IMR-90 (cell line): Measurements from ENCODE around the gene ADISSP. TPM values are rescaled to one million over a fixed set of nuclear protein-coding genes. Genes with fewer than 3 reads are reported as not detected.

ENCODE experiments used
- ATAC-seq: fragments of 200-7000 bp; cut with Tn5 transposase; 2 replicates; pipeline ENCODE4 v1.9.1; 2020; ENCODE audit warnings: low read depth, mild to moderate bottlenecking, moderate library complexity
- BruUV-seq: library from RNA; stranded (reverse); fragments of 400-500 nt; replicated peaks from 2 replicates; lab custom pipeline; 2021; lab: Mats Ljungman, UMichigan
- CTCF ChIA-PET: fragments of 300-600 bp; formaldehyde crosslinking; extraction: SDS; loops from one replicate; lab custom pipeline; 2021; ENCODE audit warnings: antibody characterized with exemption; lab: Yijun Ruan, JAX
- POLR2A ChIA-PET: fragments of 300-600 bp; sonication (Branson Sonifier 250); formaldehyde crosslinking; loops from one replicate; lab custom pipeline; 2022; ENCODE audit warnings: antibody characterized with exemption; ENCODE audit not compliant: unreplicated experiment; lab: Charles Lee
- DNase-seq: peaks from one replicate; pipeline ENCODE4 v3.0.0; 2013
- H2AFZ ChIP-seq: replicated peaks from 2 replicates; pipeline ENCODE3; 2013; ENCODE audit warnings: low read length, mild to moderate bottlenecking; ENCODE audit not compliant: poor library complexity
- H2AK5ac ChIP-seq: 2 replicates; pipeline ENCODE4 v1.6.1; 2013; ENCODE audit warnings: low read depth, low read length, inconsistent platforms
- H2AK9ac ChIP-seq: replicated peaks from 2 replicates; pipeline ENCODE3; 2013; ENCODE audit warnings: mild to moderate bottlenecking, low read depth, low read length, moderate library complexity; ENCODE audit not compliant: poor library complexity
- H2BK120ac ChIP-seq: 2 replicates; pipeline ENCODE4 v1.6.1; 2013; ENCODE audit warnings: low read depth, low read length, inconsistent platforms
- H2BK15ac ChIP-seq: 3 replicates; pipeline ENCODE4 v1.6.1; 2013; ENCODE audit warnings: low read depth, low read length, inconsistent platforms
- H2BK20ac ChIP-seq: 2 replicates; pipeline ENCODE4 v1.6.1; 2013; ENCODE audit warnings: low read depth, mild to moderate bottlenecking, inconsistent platforms, low read length, moderate library complexity
- H2BK5ac ChIP-seq: 2 replicates; pipeline ENCODE4 v1.6.1; 2013; ENCODE audit warnings: mild to moderate bottlenecking, low read depth, low read length, inconsistent platforms; ENCODE audit not compliant: poor library complexity, severe bottlenecking
- H3K14ac ChIP-seq: replicated peaks from 2 replicates; pipeline ENCODE4 v1.6.1; 2013; ENCODE audit warnings: low read depth, low read length, inconsistent platforms
- H3K18ac ChIP-seq: 2 replicates; pipeline ENCODE4 v1.6.1; 2013; ENCODE audit warnings: low read depth, low read length, control low read depth
- H3K23ac ChIP-seq: 2 replicates; pipeline ENCODE4 v1.6.1; 2013; ENCODE audit warnings: low read depth, low read length, inconsistent platforms
- H3K27ac ChIP-seq: 2 replicates; pipeline ENCODE4 v1.5.1; 2013; ENCODE audit warnings: mild to moderate bottlenecking, control low read depth, low read length; ENCODE audit not compliant: insufficient read depth
- H3K27me3 ChIP-seq: 2 replicates; pipeline ENCODE4 v1.6.1; 2013; ENCODE audit warnings: low read length; ENCODE audit not compliant: control insufficient read depth, insufficient read depth
- H3K36me3 ChIP-seq: 2 replicates; pipeline ENCODE4 v1.6.1; 2013; ENCODE audit warnings: low read length, mixed read lengths; ENCODE audit not compliant: control insufficient read depth, insufficient read depth
- H3K4ac ChIP-seq: 2 replicates; pipeline ENCODE4 v1.6.1; 2013; ENCODE audit warnings: low read depth, low read length, inconsistent platforms
- H3K4me1 ChIP-seq: 2 replicates; pipeline ENCODE4 v1.6.1; 2013; ENCODE audit warnings: low read length, mixed read lengths; ENCODE audit not compliant: control insufficient read depth, insufficient read depth
- H3K4me2 ChIP-seq: 2 replicates; pipeline ENCODE4 v1.6.1; 2013; ENCODE audit warnings: low read depth, mild to moderate bottlenecking, control low read depth, low read length, moderate library complexity
- H3K4me3 ChIP-seq: 2 replicates; pipeline ENCODE4 v1.5.1; 2013; ENCODE audit warnings: low read depth, mild to moderate bottlenecking, control low read depth, low read length, moderate library complexity; ENCODE audit not compliant: insufficient read depth
- H3K56ac ChIP-seq: 2 replicates; pipeline ENCODE4 v1.6.1; 2013; ENCODE audit warnings: low read length, inconsistent platforms; ENCODE audit not compliant: insufficient read depth; ENCODE audit errors: extremely low read depth
- H3K79me1 ChIP-seq, 2 experiments: 2 replicates each; pipeline ENCODE4 v1.6.1; 2013; ENCODE audit warnings: low read length in 2 of 2, inconsistent platforms in 1 of 2, low read depth in 1 of 2
- H3K9ac ChIP-seq: 2 replicates; pipeline ENCODE4 v1.6.1; 2013; ENCODE audit warnings: low read depth, low read length, control low read depth
- H3K9me1 ChIP-seq: 2 replicates; pipeline ENCODE4 v1.6.1; 2013; ENCODE audit warnings: low read length, inconsistent platforms; ENCODE audit not compliant: insufficient read depth
- H3K9me3 ChIP-seq: 2 replicates; pipeline ENCODE4 v1.6.1; 2013; ENCODE audit warnings: low read length; ENCODE audit not compliant: control insufficient read depth, insufficient read depth
- H4K20me1 ChIP-seq: 2 replicates; pipeline ENCODE4 v1.6.1; 2013; ENCODE audit warnings: low read length, inconsistent platforms; ENCODE audit not compliant: insufficient read depth
- H4K5ac ChIP-seq: 2 replicates; pipeline ENCODE4 v1.6.1; 2013; ENCODE audit warnings: mild to moderate bottlenecking, low read depth, low read length, control low read depth
- H4K8ac ChIP-seq, 2 experiments: 2 replicates each; pipeline ENCODE4 v1.6.1; 2013; ENCODE audit warnings: low read depth in 2 of 2, low read length in 2 of 2, control low read depth in 1 of 2, inconsistent platforms in 1 of 2
- H4K91ac ChIP-seq: 2 replicates; pipeline ENCODE4 v1.6.1; 2013; ENCODE audit warnings: low read depth, low read length, inconsistent platforms; ENCODE audit not compliant: insufficient read depth
- BHLHE40 ChIP-seq: fragments of 150-350 bp; IDR thresholded peaks from 2 replicates; pipeline ENCODE4 v1.6.1; 2016; ENCODE audit warnings: mild to moderate bottlenecking, low read depth, low read length
- WGBS, 2 experiments: methylation state at CpG; one replicate each; pipeline versions ENCODE4 v1.1.5 to v1.1.7; 2013; ENCODE audit warnings: missing lambda C conversion rate in 2 of 2; ENCODE audit not compliant: insufficient read length in 1 of 2; ENCODE audit errors: extremely low coverage in 2 of 2; 5-methylcytosine and 5-hydroxymethylcytosine counted together
- dilution Hi-C: fragments of 300-500 bp; cut with HindIII; formaldehyde crosslinking; loops from one replicate; pipeline ENCODE4 v1.14.3; 2018; ENCODE audit warnings: low sequenced_read_pairs; ENCODE audit not compliant: unreplicated experiment
- in situ Hi-C: fragments of 300-500 bp; cut with MboI; formaldehyde crosslinking; loops from 3 replicates; pipeline ENCODE4 v1.14.3; 2019; ENCODE audit warnings: low sequenced_read_pairs, inconsistent platforms, mixed read lengths
- intact Hi-C: fragments of 100-400 bp; cut with micrococcal nuclease; formaldehyde crosslinking; loops from 2 replicates; pipeline ENCODE4 v1.10.0; 2022
- polyA plus RNA-seq, 3 experiments: library from polyadenylated mRNA; depleted of rRNA; stranded (reverse); fragments of >200 nt; gene quantifications; 2 replicates each; pipeline ENCODE4 v1.2.3, GENCODE V29; 2012; ENCODE audit warnings: low replicate concordance in 1 of 3
- total RNA-seq: library from RNA; depleted of rRNA; stranded (reverse); fragments of >200 nt; gene quantifications from 2 replicates; pipeline ENCODE4 v1.2.3, GENCODE V29; 2012

ADISSP gene
- total and polyA plus RNA-seq, 2 of the 4 experiments (the other 2 are of a cell fraction): 31.9 to 58.2 TPM

DNA sequence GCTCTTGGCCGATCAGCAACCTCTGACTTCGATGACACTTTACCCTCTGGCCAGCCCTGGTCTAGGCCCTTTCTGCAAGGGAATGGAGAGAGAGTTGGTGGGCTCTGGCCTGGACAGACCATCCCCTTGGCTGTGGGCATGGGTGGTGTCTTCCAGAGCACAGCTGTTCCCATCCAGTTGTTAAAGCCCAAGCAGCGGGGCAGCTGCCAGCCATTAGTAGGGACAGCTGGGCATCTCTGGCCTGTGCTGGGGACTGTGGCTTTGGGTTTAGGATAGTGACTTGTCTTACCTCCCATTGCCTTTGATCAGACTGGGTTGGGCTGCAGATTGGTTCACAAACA is 31.3 kb upstream of the ADISSP start:
- Histone ChIP-seq H2AFZ (no peak overlapping the region), H3K4ac (peak overlapping the region; percentile 62), H4K20me1 (no peaks in the 10 kb centered on the region), H3K9me3 (no peaks in the 10 kb centered on the region), H3K18ac (no peak overlapping the region), H3K9ac (no peak overlapping the region), H2AK5ac (peak overlapping the region; percentile 43; the same call in 1 of the 2 replicates), H3K4me2 (no peak overlapping the region; the same call in 1 of the 2 replicates), H3K4me3 (no peak overlapping the region), H3K23ac (peak overlapping the region; percentile 49), H3K36me3 (peaks cover 48% of the 10 kb centered on the region), H2BK15ac (no peak overlapping the region), H2BK5ac (no peak overlapping the region), H3K9me1 (peaks cover 24% of the 10 kb centered on the region), H2BK20ac (no peak overlapping the region), H4K5ac (no peak overlapping the region), H2AK9ac (peak overlapping the region; percentile 21), H2BK120ac (no peak overlapping the region; the same call in 1 of the 2 replicates), H4K8ac (no peak overlapping the region), H4K91ac (no peak overlapping the region; the same call in 1 of the 2 replicates), H3K14ac (0 out of 2 replicates have a peak overlapping the region, but pooled peaks have one; percentile 63), H3K27ac (peak overlapping the region; percentile 20; the same call in 1 of the 2 replicates), H3K27me3 (no peaks in the 10 kb centered on the region), H3K56ac (peak overlapping the region; percentile 13; the same call in 1 of the 2 replicates), H3K4me1 (peaks cover 26% of the 10 kb centered on the region), H3K79me1 (peaks cover 41 to 85% of the 10 kb centered on the region in 2 experiments)
- dilution Hi-C loops (no loop called here), intact Hi-C loops (loop anchor here (2.0 kb wide), 1 partner anchor 14 kb away; no protein-coding TSS in a partner anchor), in situ Hi-C loops (no loop called here)
- no CpG with 5 or more reads among the region's 3 CpGs for WGBS, 2 experiments
- ATAC-seq (no peak), DNase-seq (no peak)
- CTCF ChIA-PET: no interaction called here
- TF ChIP-seq BHLHE40: no peak
- POLR2A ChIA-PET: no interaction called here
- BruUV-seq: no TSS peak
